NCI-H446 (cell line): ENCODE data around the gene GLIPR1L2.
"Not testable (repeated sequence)": the region's sequence is repeated elsewhere in the genome, so short reads cannot be mapped to it uniquely, and the experiment has no call there.

Experiments
- DNase-seq, 2 experiments: peaks; one replicate each; lab custom pipeline; 2025; lab: John Stamatoyannopoulos, UW

The GLIPR1L2 gene

GRCh38 chr12:75390899-75391538 lies at the start of gene GLIPR1L2:
Gene GLIPR1L2 (plus strand): TSS chr12:75391089. CDS start chr12:75391117, 28 bp downstream.
- DNase-seq = peak; percentile 96 to 99

- no peak for DNase-seq
These were observed 49.0 kb upstream of the GLIPR1L2 start for GRCh38 chr12:75341873-75342272.

GRCh38 chr12:75345531-75345930 lies 45.4 kb upstream of the GLIPR1L2 start:
- no peak for DNase-seq

GRCh38 chr12:75346215-75346614 lies 44.7 kb upstream of the GLIPR1L2 start:
- DNase-seq = not testable (repeated sequence)

GRCh38 chr12:75349946-75350345 lies 40.9 kb upstream of the GLIPR1L2 start:
- no peak for DNase-seq

GRCh38 chr12:75350413-75350812 lies 40.5 kb upstream of the GLIPR1L2 start:
- DNase-seq = no peak

GRCh38 chr12:75354011-75354410 lies 36.9 kb upstream of the GLIPR1L2 start:
- no peak for DNase-seq

GRCh38 chr12:75360920-75361319 lies 30.0 kb upstream of the GLIPR1L2 start:
- no peak for DNase-seq

- DNase-seq = no peak
These were observed 29.5 kb upstream of the GLIPR1L2 start for GRCh38 chr12:75361408-75361807.

GRCh38 chr12:75364919-75365318 lies 26.0 kb upstream of the GLIPR1L2 start:
- no peak for DNase-seq

GRCh38 chr12:75366629-75367028 lies 24.3 kb upstream of the GLIPR1L2 start:
- no peak for DNase-seq

GRCh38 chr12:75374971-75375370 lies 15.9 kb upstream of the GLIPR1L2 start:
- no peak for DNase-seq

- no peak for DNase-seq
These were observed 12.5 kb upstream of the GLIPR1L2 start for GRCh38 chr12:75378354-75378753.

- no peak for DNase-seq
These were observed 1.8 kb upstream of the GLIPR1L2 start for GRCh38 chr12:75389061-75389460.

- DNase-seq = no peak
These were observed 1.2 kb upstream of the GLIPR1L2 start for GRCh38 chr12:75389706-75390105.

- no peak for DNase-seq
These were observed 562 bp upstream of the GLIPR1L2 start for GRCh38 chr12:75390156-75390898.

GRCh38 chr12:75404231-75404630 lies 13.3 kb downstream of the GLIPR1L2 start:
- DNase-seq = no peak

GRCh38 chr12:75407683-75408082 lies 16.8 kb downstream of the GLIPR1L2 start:
- no peak for DNase-seq

- DNase-seq = no peak
These were observed 18.9 kb downstream of the GLIPR1L2 start for GRCh38 chr12:75409830-75410229.

- no peak for DNase-seq
These were observed 23.8 kb downstream of the GLIPR1L2 start for GRCh38 chr12:75414671-75415070.

- DNase-seq = no peak
These were observed 29.0 kb downstream of the GLIPR1L2 start for GRCh38 chr12:75419841-75420240.

GRCh38 chr12:75427491-75427890 lies 36.6 kb downstream of the GLIPR1L2 start:
- DNase-seq = no peak

GRCh38 chr12:75428767-75429166 lies 37.9 kb downstream of the GLIPR1L2 start:
- no peak for DNase-seq

GRCh38 chr12:75432924-75433323 lies 42.0 kb downstream of the GLIPR1L2 start:
- no peak for DNase-seq
